Medulla oblongata (tissue), 1 donor: ENCODE measurements around the gene POLQ.
A peak's percentile ranks its signal among the peaks of the same experiment; 100 is the strongest.
"Not testable (repeated sequence)": the region's sequence is repeated elsewhere in the genome, so short reads cannot be mapped to it uniquely, and the experiment has no call there.

Source experiments
- DNase-seq: peaks from one replicate; pipeline ENCODE4 v3.0.0-alpha.2; 2015; ENCODE audit errors: extremely low spot score

The POLQ gene

DNA sequence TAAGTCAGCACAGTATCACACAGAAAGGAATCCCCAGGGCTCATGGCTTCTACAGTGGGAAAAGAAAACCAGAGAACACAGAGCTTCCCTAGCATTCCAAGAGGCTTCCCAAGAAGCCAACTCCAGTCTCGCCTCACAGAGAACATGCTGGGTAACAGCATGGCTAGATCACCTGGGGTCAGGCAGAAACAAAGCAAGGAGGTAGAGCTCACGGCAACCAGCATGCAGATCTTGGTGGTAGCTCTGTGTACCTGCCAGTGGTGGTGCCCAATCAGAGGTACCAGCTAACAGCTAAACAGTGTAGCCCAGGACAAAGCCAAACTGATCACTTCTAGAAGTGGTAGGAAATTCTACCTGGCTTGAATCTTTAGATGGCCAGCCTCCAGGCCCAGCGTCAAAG lies 31.3 kb downstream of the POLQ start:
- no peak for DNase-seq

GRCh38 chr3:121508389-121508788 lies 37.4 kb downstream of the POLQ start:
- DNase-seq: no peak

DNA sequence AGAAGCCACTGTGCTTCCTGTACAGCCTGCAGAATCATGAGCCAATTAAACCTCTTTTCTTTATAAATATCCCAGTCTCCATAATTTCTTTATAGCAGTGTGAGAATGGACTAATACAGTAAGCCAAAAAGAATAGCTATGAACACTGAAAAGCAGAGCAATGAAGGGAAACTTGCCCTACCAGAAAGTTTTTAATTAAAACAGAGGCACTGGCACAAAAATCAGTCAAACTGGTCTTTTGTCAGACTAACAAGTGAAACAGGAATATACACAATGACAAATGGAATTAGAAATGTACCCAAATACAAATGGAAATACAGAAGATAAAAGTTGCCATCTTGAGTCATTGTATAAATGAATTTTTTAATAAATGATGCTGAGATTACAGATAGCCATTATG lies 40.5 kb downstream of the POLQ start:
- DNase-seq: no peak

DNA sequence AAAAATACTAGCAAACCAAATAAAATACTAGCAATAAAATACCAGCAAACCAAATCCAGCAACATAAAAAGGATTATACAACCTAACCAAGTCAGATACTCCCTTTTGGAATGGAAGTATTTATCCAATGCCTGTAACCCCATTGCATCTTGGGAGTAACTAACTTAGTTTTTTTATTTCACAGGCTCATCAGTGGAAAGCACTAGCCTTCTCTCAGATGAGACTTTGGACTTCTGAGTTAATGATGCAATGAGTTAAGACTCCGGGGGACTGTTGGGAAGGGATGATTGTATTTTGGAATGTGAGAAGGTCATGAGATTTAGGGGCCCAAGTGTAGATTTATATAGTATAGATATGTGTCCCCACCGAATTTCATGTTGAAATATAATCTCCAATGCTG lies 41.2 kb downstream of the POLQ start:
- DNase-seq: no peak

- DNase-seq: no peak
Observed at GRCh38 chr3:121496786-121497185, 49.0 kb downstream of the POLQ start.

DNA sequence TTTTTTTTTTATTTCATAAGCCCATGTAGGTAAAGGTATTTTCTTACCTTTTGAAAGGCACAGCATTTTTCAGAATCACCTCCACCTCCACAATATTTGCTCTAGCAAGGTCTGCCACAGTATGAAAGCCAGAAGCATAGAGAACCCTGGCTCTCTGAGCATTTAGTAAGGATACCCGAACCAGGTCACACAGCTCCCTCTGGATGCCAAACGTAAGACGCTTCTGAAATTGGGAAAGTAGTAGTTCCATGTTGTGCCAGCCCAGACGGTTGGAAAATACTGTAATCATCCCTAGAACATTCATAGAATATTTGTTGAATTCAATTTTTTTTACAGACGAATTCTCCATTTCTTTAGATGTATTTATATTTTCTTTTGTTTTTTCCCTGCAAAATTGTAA lies 52.4 kb downstream of the POLQ start:
- DNase-seq: no peak

DNA sequence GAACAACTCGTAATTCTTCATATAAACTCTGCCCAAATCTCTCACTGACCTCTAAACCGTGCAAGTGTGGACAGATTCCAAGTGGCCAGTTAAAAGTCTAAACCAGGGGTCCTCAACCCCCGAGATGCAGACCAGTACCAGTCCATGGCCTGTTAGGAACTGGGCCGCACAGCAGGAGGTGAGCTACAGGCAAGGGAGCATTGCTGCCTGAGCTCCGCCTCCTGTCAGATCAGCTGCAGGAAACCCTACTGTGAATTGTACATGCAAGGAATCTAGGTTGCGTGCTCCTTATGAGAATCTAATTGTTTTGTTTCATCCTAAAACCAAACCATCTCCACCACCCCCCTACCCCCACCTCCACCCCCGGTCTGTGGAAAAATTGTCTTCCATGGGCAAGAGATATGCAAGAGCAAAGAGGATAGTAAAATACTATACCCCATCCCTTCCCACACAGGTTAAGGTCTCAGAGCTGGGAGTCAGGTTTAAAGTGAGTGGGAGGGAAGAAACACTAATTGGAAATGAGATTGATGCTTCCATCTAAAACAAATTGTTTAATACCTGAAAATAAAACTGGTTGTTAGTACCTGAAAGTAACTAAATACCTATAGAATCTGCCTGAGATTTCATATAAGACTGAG lies 54.0 kb downstream of the POLQ start:
- no peak for DNase-seq

DNA sequence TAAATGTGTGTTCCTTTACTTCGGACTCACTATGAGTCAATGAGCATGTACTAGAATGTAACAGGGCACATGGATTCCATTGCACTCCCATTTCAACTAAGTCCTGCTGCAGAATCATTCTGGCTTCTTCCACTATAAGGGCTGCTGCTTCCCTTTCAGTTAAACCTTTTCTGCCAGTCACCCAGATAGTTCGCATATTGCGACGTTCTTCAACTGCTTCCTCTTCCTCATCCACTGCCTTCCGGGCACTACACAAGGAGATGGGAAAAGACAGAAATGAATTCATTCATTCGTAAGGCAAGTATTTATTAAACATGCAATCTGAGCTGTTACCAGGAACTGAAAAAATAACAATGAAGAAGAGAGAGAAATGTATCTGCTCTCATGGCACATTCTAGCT lies 55.6 kb downstream of the POLQ start:
- DNase-seq: no peak

DNA sequence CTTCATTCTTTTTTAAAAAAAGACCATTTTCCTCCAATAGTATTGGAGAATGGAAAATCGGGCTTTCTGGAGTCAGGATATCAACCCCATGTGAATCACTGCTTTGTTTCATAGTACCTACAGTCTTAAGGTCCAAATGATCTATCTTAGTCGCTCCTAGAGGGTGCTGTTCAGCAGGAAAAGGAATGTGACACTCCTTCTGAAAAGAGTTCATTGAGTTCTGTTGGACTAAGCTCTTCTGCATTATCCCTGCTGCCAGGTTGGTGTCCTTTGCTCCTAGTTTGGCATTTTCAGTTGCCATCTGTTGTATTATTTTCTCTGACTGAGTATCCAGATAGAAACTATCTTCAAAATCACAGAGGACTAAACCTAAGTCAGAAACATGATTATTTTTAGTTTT lies 57.2 kb downstream of the POLQ start:
- DNase-seq: no peak

GRCh38 chr3:121483290-121483689 lies 62.5 kb downstream of the POLQ start:
- DNase-seq: no peak

GRCh38 chr3:121482660-121483059 lies 63.1 kb downstream of the POLQ start:
- no peak for DNase-seq

DNA sequence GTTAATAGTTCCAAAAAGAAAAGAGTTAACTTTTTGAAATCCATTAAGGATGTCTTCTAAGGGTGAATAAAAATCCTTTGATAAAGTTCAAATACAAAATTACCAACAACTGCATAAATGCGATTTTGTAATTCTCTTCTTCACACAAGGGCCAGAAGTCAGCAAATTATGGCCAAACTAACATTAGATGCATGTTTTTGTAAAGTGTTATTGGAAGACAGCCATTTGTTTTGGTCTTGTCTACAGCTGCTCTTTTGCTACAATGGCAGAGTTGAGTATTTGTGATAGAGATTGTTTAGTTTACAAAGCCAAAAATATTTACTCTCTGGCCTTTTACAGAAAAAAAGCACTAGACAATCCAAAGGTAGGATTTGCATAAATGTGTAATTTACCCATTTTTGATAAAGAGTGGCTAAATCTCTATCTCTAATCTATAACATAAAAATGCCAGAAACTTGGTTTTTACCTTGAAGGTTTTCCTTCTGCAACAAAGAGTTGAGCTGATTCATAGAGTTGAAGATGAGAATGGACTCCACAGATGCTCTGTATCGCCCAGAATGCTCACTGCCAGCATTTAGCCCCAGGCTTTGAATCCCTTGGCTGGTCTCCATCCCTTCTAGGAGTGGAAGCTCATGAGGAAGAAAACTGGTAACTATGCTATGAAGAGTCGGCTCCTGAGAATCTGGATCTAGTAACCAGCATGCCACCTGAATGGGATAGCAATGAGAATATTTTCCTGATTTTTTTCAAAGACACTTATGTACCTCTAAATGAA lies 64.5 kb downstream of the POLQ start:
- DNase-seq: peak; percentile 29

DNA sequence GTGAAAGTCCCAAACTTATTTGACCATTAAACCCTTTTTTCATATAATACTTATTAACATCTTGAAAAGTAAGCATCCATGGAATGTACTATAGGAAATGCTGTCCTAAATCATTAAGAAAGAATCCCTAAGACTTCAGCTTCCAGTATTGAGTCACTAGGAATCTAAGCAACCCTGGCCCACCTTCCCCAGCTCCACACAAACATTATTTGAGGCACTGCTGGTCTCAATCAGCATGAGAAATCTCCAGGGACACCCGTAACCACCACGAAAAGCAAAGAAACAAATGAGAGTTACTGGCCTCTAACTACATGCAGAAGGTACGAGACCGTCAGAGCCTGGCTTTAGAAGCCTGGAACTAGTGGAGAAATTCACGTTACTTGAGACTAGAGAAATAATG lies 68.2 kb downstream of the POLQ start:
- DNase-seq: no peak

DNA sequence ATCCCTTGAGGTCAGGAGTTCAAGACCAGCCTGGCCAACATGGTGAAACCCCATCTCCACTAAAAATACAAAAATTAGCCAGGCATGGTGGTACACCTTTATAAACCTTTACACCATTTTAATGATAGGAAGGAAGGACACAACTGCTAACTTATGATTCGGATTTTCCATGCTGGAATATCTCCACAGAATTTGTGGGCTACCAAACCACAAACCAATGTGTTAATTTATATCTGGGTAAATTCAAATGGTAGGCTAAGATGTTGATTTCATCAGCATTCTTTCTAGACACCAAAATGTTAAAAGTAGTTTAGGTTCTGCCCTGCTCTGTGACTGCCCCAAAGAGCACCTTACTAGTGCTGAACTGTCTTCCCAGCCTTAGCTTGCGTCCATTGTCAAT lies 72.8 kb downstream of the POLQ start:
- DNase-seq: no peak

- no peak for DNase-seq
Observed at GRCh38 chr3:121467085-121467484, 78.7 kb downstream of the POLQ start.

DNA sequence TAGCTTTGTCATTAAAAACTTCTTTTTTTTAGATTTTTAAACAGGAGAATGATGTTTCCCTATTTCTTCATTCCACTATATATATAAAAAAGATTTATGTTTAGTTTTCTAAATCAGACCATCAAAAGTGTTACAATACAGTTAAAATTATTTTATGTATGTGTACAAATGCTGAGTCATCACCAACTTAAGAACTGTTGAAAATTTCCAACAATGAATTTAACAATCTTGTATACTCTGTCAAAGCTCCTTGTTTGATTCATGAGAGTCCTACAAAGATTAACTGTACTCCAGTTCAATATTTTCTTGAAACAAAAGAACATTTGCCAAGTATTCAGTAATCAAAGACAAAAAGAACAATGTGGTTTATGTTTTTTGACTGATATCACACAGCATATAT lies 82.0 kb downstream of the POLQ start:
- no peak for DNase-seq

DNA sequence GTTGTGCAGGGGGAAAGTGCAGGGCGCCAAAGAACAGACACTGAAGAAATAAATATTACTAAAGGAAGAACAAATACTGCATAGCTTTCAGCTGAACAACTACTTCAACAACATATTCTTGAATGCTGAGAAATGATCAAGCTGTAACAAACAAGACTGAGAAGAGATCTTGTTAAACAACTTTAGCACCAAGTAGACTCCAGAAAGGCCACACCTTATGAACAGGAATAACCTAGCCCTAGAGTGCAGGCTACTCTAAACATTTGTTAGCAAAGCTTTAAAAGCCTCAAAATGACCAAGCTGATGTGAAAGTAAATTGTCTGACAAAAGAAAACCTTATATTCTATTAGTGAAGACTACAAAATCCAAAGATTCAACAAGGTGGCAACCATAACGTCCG lies 83.2 kb downstream of the POLQ start:
- no peak for DNase-seq

DNA sequence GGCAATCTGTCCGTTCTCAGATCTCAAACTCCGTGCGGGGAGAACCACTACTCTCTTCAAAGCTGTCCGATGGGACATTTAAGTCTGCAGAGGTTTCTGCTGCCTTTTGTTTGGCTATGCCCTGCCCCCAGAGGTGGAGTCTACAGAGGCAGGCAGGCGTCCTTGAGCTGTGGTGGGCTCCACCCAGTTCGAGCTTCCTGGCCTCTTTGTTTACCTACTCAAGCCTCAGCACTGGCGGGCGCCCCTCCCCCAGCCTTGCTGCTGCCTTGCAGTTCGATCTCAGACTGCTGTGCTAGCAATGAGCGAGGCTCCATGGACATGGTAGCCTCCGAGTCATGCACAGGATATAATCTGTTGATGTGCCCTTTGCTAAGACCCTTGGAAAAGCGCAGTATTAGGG lies 94.0 kb downstream of the POLQ start:
- DNase-seq: not testable (repeated sequence)

DNA sequence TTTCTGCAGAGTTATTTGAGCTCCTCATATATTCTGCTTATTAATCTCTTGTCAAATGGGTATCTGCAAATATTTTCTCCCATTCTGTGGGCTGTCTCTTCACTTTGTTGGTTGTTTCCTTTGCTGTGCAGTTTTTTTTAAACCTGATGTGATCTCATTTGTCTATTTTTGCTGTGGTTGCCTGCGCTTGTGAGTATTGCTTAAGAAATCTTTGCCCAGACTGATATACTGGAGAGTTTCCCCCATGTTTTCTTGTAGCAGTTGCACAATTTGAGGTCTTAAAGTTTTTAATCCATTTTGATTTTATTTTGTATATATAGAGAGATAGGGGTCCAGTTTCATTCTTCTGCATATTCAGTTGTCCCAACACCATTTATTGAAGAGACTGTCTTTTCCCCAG lies 102.3 kb downstream of the POLQ start:
- no peak for DNase-seq

DNA sequence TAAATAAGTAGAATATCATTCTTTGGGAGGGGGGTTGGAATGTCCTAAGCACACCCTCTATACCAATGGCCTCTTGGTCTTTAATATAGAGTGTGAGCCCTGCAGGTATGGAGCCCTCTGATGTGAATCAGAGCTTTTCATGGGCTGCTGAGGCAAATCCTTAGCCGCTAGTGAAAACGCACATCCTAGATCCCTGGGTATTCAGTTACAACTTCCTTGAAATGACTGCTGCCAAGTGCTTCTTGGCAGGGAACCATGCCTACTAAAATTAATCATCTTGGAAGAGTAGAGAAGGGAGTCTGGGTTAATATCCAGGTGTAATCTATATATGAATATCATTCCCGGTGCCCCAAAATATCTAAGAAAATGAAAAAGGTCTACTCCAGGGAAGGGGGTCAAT lies 109.1 kb downstream of the POLQ start:
- DNase-seq: no peak

- DNase-seq: no peak
Observed at GRCh38 chr3:121436074-121436473, 109.7 kb downstream of the POLQ start.

- peak; percentile 36 for DNase-seq
Observed at GRCh38 chr3:121431726-121432517, 113.9 kb downstream of the POLQ start.

DNA sequence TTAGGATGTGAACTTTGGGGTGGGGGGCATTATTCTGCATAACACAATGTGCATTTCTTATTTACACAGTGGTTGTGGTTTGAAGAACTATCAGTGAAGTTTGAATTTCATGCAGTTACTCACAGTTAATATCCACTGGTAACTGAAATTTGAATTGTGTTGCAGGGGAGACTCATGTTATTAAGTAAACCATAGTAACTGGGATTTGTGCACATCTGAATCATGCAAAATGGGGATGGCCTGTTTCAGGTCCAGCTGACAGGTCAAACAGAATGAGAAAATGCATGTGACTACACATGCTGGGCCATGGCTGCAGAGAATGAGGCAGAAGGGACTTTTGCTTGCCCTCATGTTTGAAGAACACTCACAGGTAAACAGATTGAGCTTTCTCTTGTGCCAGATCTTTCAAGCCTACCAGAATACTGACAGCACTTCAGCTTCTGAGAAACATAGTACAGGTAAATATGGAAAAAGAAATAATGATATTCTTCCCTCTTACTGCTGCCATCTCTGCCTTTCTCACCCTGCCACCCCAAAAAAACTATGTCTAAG lies 115.0 kb downstream of the POLQ start:
- DNase-seq: no peak
